Thyroid gland (tissue), 4 donors: Measurements from ENCODE around the gene THYN1. TPM values are rescaled to one million over a fixed set of nuclear protein-coding genes. Genes with fewer than 3 reads are reported as not detected.

Source experiments
- DNase-seq, 2 donors: peaks; one replicate each; pipeline ENCODE4 v3.0.0-alpha.2; 2019
- H3K27ac ChIP-seq, 3 donors: fragments of 200-600 bp; sonication (generic); 1 replicate in 2 of 3; 2 replicates in 1 of 3; pipeline ENCODE4 v1.5.1; 2016 to 2019; ENCODE audit warnings: mild to moderate bottlenecking in 1 of 3, moderate library complexity in 1 of 3
- H3K27me3 ChIP-seq: fragments of 200-600 bp; sonication (generic); one replicate; pipeline ENCODE4 v1.5.1; 2019
- H3K36me3 ChIP-seq, 2 donors: fragments of 200-600 bp; sonication (generic); one replicate each; pipeline ENCODE4 v1.5.1; 2016 to 2019
- H3K4me1 ChIP-seq, 2 donors: fragments of 200-600 bp; sonication (generic); one replicate each; pipeline ENCODE4 v1.5.1; 2017 to 2019
- H3K4me3 ChIP-seq, 3 donors: fragments of 200-600 bp; sonication (generic); replicated peaks in 1 of 3; 1 replicate in 2 of 3; 2 replicates in 1 of 3; pipeline ENCODE4 v1.5.1; 2016; ENCODE audit warnings: mild to moderate bottlenecking in 1 of 3
- H3K9me3 ChIP-seq: fragments of 200-600 bp; sonication (generic); one replicate; pipeline ENCODE4 v1.5.1; 2017
- CTCF ChIP-seq, 6 experiments: fragments of 200-600 bp in 3 of 6; fragments of 450-650 bp in 3 of 6; sonication (generic) in 3 of 6; IDR thresholded peaks; one replicate each; pipeline ENCODE4 v1.5.1; 2016 to 2019; ENCODE audit warnings: antibody characterized with exemption in 6 of 6, mild to moderate bottlenecking in 2 of 6, inconsistent platforms in 1 of 6, moderate library complexity in 1 of 6
- POLR2A ChIP-seq, 2 donors: fragments of 450-650 bp; IDR thresholded peaks; one replicate each; pipeline ENCODE4 v1.6.1; 2017; ENCODE audit warnings: antibody characterized with exemption in 2 of 2, mild to moderate bottlenecking in 2 of 2, moderate library complexity in 1 of 2
- WGBS, 2 donors: methylation state at CpG; one replicate each; pipeline ENCODE4 v1.1.5; 2017; 5-methylcytosine and 5-hydroxymethylcytosine counted together
- intact Hi-C: fragments of 100-400 bp; cut with DNase I; formaldehyde crosslinking; loops from one replicate; pipeline ENCODE4 v1.15.1; 2023
- total RNA-seq, 4 donors: library from RNA; depleted of rRNA; stranded (reverse); fragments of >200 nt; gene quantifications; one replicate each; pipeline ENCODE4 v1.2.3, GENCODE V29; 2016

Gene THYN1
- total RNA-seq, 4 donors from 2014 or later = 42.4 to 77.9 (median 63.8) TPM

GRCh38 chr11:134250246-134250645 lies 2.9 kb downstream of the THYN1 start:
- TF ChIP-seq POLR2A (IDR thresholded peaks at IDR 0.05) (no peak), CTCF (IDR thresholded peaks at IDR 0.05) (no peak)
- peaks cover 12 to 14% of the 10 kb centered on the region in 2 donors for H3K4me1 ChIP-seq
- no peaks in the 10 kb centered on the region for H3K27me3 ChIP-seq
- intact Hi-C loops = loop anchor here (2.0 to 5.0 kb wide), 2 partner anchors 23 to 82 kb away; partner anchors contain the start of gene GLB1L2
- 97 to 98% methylated on average over 3 of the region's 3 CpGs for WGBS, 2 donors
- no peaks in the 10 kb centered on the region for H3K9me3 ChIP-seq
- DNase-seq = no peak
- peaks cover 36 to 42% of the 10 kb centered on the region in 2 donors for H3K36me3 ChIP-seq
- no peak overlapping the region for H3K4me3 ChIP-seq
- H3K27ac ChIP-seq = no peak overlapping the region

GRCh38 chr11:134248910-134249480 lies 4.2 kb downstream of the THYN1 start:
- TF ChIP-seq CTCF (IDR thresholded peaks at IDR 0.05) = no peak
- no peak for TF ChIP-seq POLR2A (IDR thresholded peaks at IDR 0.05)
- Histone ChIP-seq H3K27me3 (no peaks in the 10 kb centered on the region), H3K9me3 (no peaks in the 10 kb centered on the region), H3K36me3 (peaks cover 49 to 53% of the 10 kb centered on the region in 2 donors), H3K4me3 (no peak overlapping the region), H3K27ac (no peak overlapping the region), H3K4me1 (peaks cover 8% of the 10 kb centered on the region in 2 donors)
- whole genome bisulfite sequencing, 2 donors = 81 to 87% methylated on average over 7 of the region's 7 CpGs
- no peak for DNase-seq
- intact Hi-C loops = no loop called here

GRCh38 chr11:134246678-134247077 lies 6.5 kb downstream of the THYN1 start:
- H3K36me3 ChIP-seq = peaks cover 62 to 66% of the 10 kb centered on the region in 2 donors
- intact Hi-C loops = no loop called here
- WGBS, 2 donors = 84 to 93% methylated on average over 4 of the region's 4 CpGs

GRCh38 chr11:134246100-134246499 lies 7.1 kb downstream of the THYN1 start:
- DNase-seq = no peak
- Histone ChIP-seq H3K9me3 (no peaks in the 10 kb centered on the region), H3K4me1 (no peaks in the 10 kb centered on the region), H3K27me3 (no peaks in the 10 kb centered on the region), H3K36me3 (peaks cover 62 to 72% of the 10 kb centered on the region in 2 donors), H3K4me3 (no peak overlapping the region), H3K27ac (no peak overlapping the region)
- 89 to 95% methylated on average over 11 of the region's 11 CpGs for WGBS, 2 donors
- intact Hi-C loops = no loop called here
- TF ChIP-seq POLR2A (IDR thresholded peaks at IDR 0.05) = no peak
- TF ChIP-seq CTCF (IDR thresholded peaks at IDR 0.05) = no peak

More at GRCh38 chr11:134246678-134247077, 6.5 kb downstream of the THYN1 start:
- Histone ChIP-seq H3K4me3 (no peak overlapping the region), H3K27me3 (no peaks in the 10 kb centered on the region), H3K4me1 (no peaks in the 10 kb centered on the region), H3K9me3 (no peaks in the 10 kb centered on the region), H3K27ac (no peak overlapping the region)
- TF ChIP-seq CTCF (IDR thresholded peaks at IDR 0.05) (no peak), POLR2A (IDR thresholded peaks at IDR 0.05) (no peak)
- DNase-seq = no peak

- WGBS, 2 donors = 94 to 97% methylated on average over 12 to 13 of the region's 14 CpGs
- no peaks in the 10 kb centered on the region for H3K27me3 ChIP-seq
- H3K27ac ChIP-seq = no peak overlapping the region
- TF ChIP-seq POLR2A (IDR thresholded peaks at IDR 0.05) (no peak), CTCF (IDR thresholded peaks at IDR 0.05) (no peak)
- no peaks in the 10 kb centered on the region for H3K4me1 ChIP-seq
- no peak overlapping the region for H3K4me3 ChIP-seq
- peaks cover 62 to 71% of the 10 kb centered on the region in 2 donors for H3K36me3 ChIP-seq
- DNase-seq = no peak
- H3K9me3 ChIP-seq = no peaks in the 10 kb centered on the region
- intact Hi-C loops = no loop called here
These were observed 7.7 kb downstream of the THYN1 start for GRCh38 chr11:134245434-134245833.
